AG04449 (cell line): ENCODE measurements around the gene JAKMIP2.

ENCODE experiments used
- CTCF ChIA-PET: fragments of 350-600 bp; formaldehyde crosslinking; extraction: SDS; loops from one replicate; lab custom pipeline; 2021; ENCODE audit warnings: antibody characterized with exemption; lab: Yijun Ruan, JAX
- POLR2A ChIA-PET: fragments of 400-600, 350-600 bp; formaldehyde crosslinking; extraction: SDS; loops from one replicate; lab custom pipeline; 2020; ENCODE audit warnings: antibody characterized with exemption, inconsistent platforms; lab: Yijun Ruan, JAX
- DNase-seq: peaks from one replicate; pipeline ENCODE4 v3.0.0-alpha.2; 2010; ENCODE audit warnings: low read depth, low spot score
- H3K4me3 ChIP-seq: 2 replicates; pipeline ENCODE4 v1.5.1; 2011; ENCODE audit warnings: low read depth, mild to moderate bottlenecking, control low read depth, low read length
- TF ChIP-seq, protein P1 (sequence below): IDR thresholded peaks from one replicate; pipeline ENCODE4 v1.5.1; 2011; ENCODE audit warnings: mild to moderate bottlenecking, moderate library complexity, low read length, control low read depth, inconsistent platforms; ENCODE audit not compliant: insufficient read depth; ENCODE audit errors: missing control alignments

The JAKMIP2 gene

DNA sequence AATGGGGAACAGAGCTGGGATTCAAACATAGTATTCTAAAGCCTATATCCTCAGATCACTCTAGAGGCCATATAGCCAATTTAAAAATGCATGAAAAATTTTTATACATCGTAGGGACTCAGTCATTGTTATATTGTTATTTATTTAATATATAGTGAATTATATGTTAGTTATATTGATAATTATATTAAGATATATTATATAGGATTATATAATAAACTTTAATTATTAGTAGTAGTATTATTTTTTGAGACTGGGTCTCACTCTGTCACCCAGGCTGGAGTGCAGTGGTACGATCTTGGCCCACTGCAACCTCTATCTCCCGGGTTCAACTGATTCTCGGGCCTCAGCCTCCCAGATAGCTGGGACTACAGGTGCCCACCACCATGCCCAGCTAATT is 206.9 kb downstream of the JAKMIP2 start:
- ChIA-PET CTCF (interaction anchor here (0.9 to 7.1 kb wide), 20 partner anchors 8 to 351 kb away, joined by 3 to 78 read pairs (median 14); no protein-coding TSS in a partner anchor), POLR2A (no interaction called here)
- TF ChIP-seq, protein P1, sequence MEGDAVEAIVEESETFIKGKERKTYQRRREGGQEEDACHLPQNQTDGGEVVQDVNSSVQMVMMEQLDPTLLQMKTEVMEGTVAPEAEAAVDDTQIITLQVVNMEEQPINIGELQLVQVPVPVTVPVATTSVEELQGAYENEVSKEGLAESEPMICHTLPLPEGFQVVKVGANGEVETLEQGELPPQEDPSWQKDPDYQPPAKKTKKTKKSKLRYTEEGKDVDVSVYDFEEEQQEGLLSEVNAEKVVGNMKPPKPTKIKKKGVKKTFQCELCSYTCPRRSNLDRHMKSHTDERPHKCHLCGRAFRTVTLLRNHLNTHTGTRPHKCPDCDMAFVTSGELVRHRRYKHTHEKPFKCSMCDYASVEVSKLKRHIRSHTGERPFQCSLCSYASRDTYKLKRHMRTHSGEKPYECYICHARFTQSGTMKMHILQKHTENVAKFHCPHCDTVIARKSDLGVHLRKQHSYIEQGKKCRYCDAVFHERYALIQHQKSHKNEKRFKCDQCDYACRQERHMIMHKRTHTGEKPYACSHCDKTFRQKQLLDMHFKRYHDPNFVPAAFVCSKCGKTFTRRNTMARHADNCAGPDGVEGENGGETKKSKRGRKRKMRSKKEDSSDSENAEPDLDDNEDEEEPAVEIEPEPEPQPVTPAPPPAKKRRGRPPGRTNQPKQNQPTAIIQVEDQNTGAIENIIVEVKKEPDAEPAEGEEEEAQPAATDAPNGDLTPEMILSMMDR: no peak
- no peak overlapping the region for H3K4me3 ChIP-seq
- no peak for DNase-seq

DNA sequence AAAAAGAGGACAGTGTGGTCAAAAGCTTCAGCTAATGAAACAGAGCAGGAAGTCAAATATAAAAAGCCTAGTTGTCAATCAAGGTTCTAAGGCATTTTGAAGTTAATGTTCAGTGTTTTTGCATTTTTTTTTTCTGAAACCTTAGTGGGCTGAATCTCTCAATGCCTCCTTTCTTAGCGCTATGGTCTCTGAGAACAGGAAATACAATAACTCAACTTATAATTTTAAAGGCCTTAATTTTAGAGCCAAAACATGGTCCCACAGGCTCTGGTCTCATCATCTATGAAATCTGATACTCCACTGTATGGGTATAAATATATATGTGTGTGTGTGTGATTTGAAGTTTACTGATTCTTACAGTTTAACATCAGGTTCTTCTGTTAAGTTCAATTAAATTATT is 209.3 kb downstream of the JAKMIP2 start:
- TF ChIP-seq, protein P1: no peak
- POLR2A ChIA-PET: no interaction called here
- no peak overlapping the region for H3K4me3 ChIP-seq
- DNase-seq: no peak
- CTCF ChIA-PET: interaction anchor here (0.7 to 7.1 kb wide), 12 partner anchors 11 to 349 kb away, joined by 3 to 78 read pairs (median 4); no protein-coding TSS in a partner anchor

DNA sequence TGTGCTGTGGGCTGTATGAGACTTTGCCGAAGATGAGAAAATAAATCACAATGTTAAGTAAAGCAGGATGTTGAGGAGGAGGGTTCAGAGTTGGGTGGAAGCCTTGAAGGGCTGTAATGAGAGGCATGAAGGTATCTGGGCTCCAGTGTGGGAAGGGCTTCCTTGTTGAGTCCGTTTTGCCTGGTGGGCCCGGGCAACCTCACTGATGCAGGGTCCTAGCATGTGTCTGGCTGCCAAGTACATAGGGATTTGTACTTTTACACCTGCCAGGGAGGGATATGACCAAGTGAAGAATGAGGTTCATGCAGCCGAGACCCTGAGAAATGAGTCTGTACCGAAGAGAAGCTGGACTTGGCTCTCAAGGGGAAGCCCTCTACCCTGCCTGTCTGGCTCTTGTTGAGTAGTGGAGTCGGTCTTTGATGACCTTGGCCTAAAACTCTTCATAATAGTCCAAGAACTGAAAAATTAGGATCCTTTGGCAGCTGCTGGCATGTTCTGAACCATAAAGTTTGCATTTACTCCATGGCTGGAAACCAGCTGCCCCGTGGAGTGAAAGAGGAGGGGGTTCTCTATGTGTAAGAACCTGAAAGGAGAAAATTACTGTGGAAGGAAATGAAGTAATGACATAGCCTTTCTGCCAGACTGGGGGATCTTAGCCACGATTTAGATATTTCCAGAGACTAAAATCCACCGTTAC is 213.7 kb downstream of the JAKMIP2 start:
- H3K4me3 ChIP-seq: no peak overlapping the region
- no peak for DNase-seq
- TF ChIP-seq, protein P1: no peak
- ChIA-PET POLR2A (no interaction called here), CTCF (interaction anchor here (0.6 to 1.6 kb wide), 4 partner anchors 9 to 620 kb away, joined by 3 to 9 read pairs (median 4); no protein-coding TSS in a partner anchor)

DNA sequence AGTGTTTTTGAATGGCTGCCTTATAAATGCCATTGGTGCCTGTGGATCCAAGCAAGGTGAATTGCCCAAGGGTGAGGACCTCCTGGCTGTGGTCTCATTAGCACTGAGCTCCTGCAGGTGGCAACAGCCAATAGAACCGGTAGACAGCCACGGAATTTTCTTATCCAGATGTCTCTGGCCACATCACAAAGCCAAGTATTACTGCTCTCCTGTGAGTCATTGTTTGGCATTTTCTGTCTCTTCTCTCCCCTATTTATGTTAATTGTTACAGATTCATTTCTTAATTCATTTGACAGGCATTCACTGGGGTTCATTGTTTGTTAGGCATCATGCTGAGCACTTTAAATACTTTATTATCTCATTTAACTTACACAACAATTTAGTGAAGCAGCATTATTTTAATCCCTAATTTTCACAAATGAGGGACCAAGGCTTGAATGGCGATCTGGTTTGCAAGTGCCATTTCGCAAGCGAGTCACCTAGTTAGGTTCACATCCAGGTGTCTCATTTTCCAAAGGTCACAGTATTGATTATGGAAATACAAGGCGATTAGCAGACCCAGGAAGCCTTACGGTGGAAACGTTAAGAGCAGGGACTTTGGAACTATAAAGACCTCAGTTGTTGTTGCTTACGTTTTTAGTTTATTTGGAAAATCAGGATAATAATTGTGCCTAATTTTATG is 214.5 kb downstream of the JAKMIP2 start:
- DNase-seq: no peak
- POLR2A ChIA-PET: no interaction called here
- no peak overlapping the region for H3K4me3 ChIP-seq
- CTCF ChIA-PET: interaction anchor here (0.8 to 4.9 kb wide), 4 partner anchors 9 to 198 kb away, joined by 3 to 45 read pairs (median 3); no protein-coding TSS in a partner anchor
- TF ChIP-seq, protein P1: no peak

DNA sequence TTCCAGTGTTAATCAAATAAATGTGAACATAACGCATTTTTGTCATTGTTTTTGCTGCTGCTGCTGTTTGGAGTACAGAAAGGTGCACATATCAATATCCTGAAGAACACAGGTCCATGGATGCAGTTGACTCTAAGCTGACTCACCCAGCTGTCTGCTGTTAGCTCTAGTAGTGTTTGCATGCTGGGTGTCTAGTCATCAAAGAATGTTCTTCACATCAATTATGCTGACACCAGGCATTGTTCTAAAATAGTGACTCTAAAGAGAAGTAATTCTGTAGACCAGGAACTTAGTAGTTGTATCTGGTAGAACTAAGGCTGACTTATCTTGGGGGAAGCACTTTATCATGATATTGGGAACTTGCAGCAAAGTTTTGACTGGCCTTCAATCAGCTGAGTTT is 217.0 kb downstream of the JAKMIP2 start:
- no peak for DNase-seq
- TF ChIP-seq, protein P1: no peak
- POLR2A ChIA-PET: interaction anchor here (1.2 kb wide), 1 partner anchor 112 kb away, joined by 4 read pairs; no protein-coding TSS in a partner anchor
- CTCF ChIA-PET: interaction anchor here (1.2 to 4.9 kb wide), 8 partner anchors 9 to 341 kb away, joined by 3 to 45 read pairs (median 4); no protein-coding TSS in a partner anchor
- H3K4me3 ChIP-seq: no peak overlapping the region

DNA sequence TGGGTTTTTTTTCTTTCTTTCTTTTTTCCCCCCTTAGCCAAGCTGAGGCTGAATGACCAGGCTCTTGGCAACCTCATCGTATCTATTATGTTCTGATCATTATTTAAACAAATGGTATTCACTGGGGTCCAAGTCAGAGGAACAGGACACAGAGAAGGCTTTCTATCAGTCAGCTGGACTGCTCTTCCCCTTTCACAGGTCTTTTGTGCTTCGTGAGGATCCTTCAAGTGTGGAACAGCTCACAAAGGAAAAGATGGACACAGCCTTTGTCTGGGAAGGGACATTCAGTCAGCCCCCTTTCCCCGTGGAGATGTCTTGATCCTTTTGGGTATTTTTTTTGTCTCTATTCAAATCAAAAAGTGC is 218.4 kb downstream of the JAKMIP2 start:
- H3K4me3 ChIP-seq: no peak overlapping the region
- TF ChIP-seq, protein P1: no peak
- ChIA-PET POLR2A (no interaction called here), CTCF (interaction anchor here (0.9 to 4.9 kb wide), 9 partner anchors 8 to 339 kb away, joined by 3 to 45 read pairs (median 4); no protein-coding TSS in a partner anchor)
- DNase-seq: no peak
